A673 (cell line): ENCODE data around the gene IGSF11. TPM values are rescaled to one million over a fixed set of nuclear protein-coding genes. Genes with fewer than 3 reads are reported as not detected.
"Not testable (repeated sequence)": the region's sequence is repeated elsewhere in the genome, so short reads cannot be mapped to it uniquely, and the experiment has no call there.

ENCODE experiments used
- Bru-seq: library from RNA; stranded (reverse); fragments of 400-500 nt; gene quantifications from one replicate; lab custom pipeline; 2021; lab: Mats Ljungman, UMichigan
- BruChase-seq, 2 experiments: library from RNA; stranded (reverse); fragments of 400-500 nt; gene quantifications; one replicate each; lab custom pipeline; 2021; lab: Mats Ljungman, UMichigan
- BruUV-seq: library from RNA; stranded (reverse); fragments of 400-500 nt; replicated peaks from 2 replicates; lab custom pipeline; 2021; lab: Mats Ljungman, UMichigan
- CTCF ChIA-PET: fragments of 300-600 bp; sonication (Branson Sonifier 250); formaldehyde crosslinking; loops from one replicate; lab custom pipeline; 2022; ENCODE audit warnings: antibody characterized with exemption; lab: Charles Lee
- POLR2A ChIA-PET: fragments of 300-600 bp; sonication (Branson Sonifier 250); formaldehyde crosslinking; loops from one replicate; lab custom pipeline; 2022; ENCODE audit warnings: antibody characterized with exemption; ENCODE audit not compliant: low non-redundant PET; lab: Charles Lee
- DNase-seq: peaks from one replicate; pipeline ENCODE4 v3.0.0-alpha.2; 2015; ENCODE audit warnings: low spot score
- H3K27ac ChIP-seq: fragments of 200-600 bp; sonication (generic); 2 replicates; pipeline ENCODE4 v1.5.1; 2016; ENCODE audit warnings: mixed run types, low read depth, mild to moderate bottlenecking, mixed read lengths, antibody characterized with exemption, low read length; ENCODE audit not compliant: poor library complexity, severe bottlenecking
- H3K27me3 ChIP-seq: fragments of 200-600 bp; sonication (generic); replicated peaks from 2 replicates; pipeline ENCODE4 v1.6.1; 2017; ENCODE audit warnings: mixed run types, low read depth, mild to moderate bottlenecking, mixed read lengths, antibody characterized with exemption, low read length; ENCODE audit not compliant: insufficient read depth, poor library complexity
- H3K36me3 ChIP-seq: fragments of 200-600 bp; sonication (generic); 2 replicates; pipeline ENCODE4 v1.6.1; 2016; ENCODE audit warnings: mixed run types, mild to moderate bottlenecking, mixed read lengths, antibody characterized with exemption, low read length; ENCODE audit not compliant: insufficient read depth, poor library complexity, severe bottlenecking
- H3K4me1 ChIP-seq: fragments of 200-600 bp; sonication (generic); 2 replicates; pipeline ENCODE4 v1.6.1; 2017; ENCODE audit warnings: mixed run types, mild to moderate bottlenecking, mixed read lengths, antibody characterized with exemption, low read length; ENCODE audit not compliant: insufficient read depth, poor library complexity, severe bottlenecking
- H3K4me3 ChIP-seq: fragments of 200-600 bp; sonication (generic); 2 replicates; pipeline ENCODE4 v1.5.1; 2016; ENCODE audit warnings: low read depth, mixed run types, mild to moderate bottlenecking, mixed read lengths, low read length; ENCODE audit not compliant: poor library complexity, severe bottlenecking
- H3K9me3 ChIP-seq: fragments of 200-600 bp; sonication (generic); 2 replicates; pipeline ENCODE4 v1.6.1; 2016; ENCODE audit warnings: mixed run types, low read depth, mild to moderate bottlenecking, mixed read lengths, antibody characterized with exemption, low read length; ENCODE audit not compliant: poor library complexity, severe bottlenecking
- CTCF ChIP-seq: fragments of 300-800, 200-600 bp; sonication (generic); conservative IDR thresholded peaks from 2 replicates; pipeline ENCODE4 v1.5.1; 2017; ENCODE audit warnings: low read depth, mild to moderate bottlenecking, antibody characterized with exemption, low read length, moderate library complexity, mixed read lengths
- EZH2 ChIP-seq: fragments of 200-600 bp; sonication (generic); IDR thresholded peaks from 2 replicates; pipeline ENCODE4 v1.6.1; 2017; ENCODE audit warnings: borderline replicate concordance, low read depth, mild to moderate bottlenecking, mixed read lengths, antibody characterized with exemption, low read length; ENCODE audit not compliant: poor library complexity, severe bottlenecking
- intact Hi-C: fragments of 100-400 bp; cut with micrococcal nuclease; formaldehyde crosslinking; loops from one replicate; pipeline ENCODE4 v1.10.0; 2022; ENCODE audit not compliant: unreplicated experiment
- long read RNA-seq: library from polyadenylated mRNA; stranded (forward); transcript quantifications from one replicate; pipeline ENCODE4 v2.0.0, GENCODE V29; 2022
- total RNA-seq: library from RNA; stranded (reverse); gene quantifications from 2 replicates; pipeline ENCODE4 v1.2.3, GENCODE V29; 2021

Gene IGSF11
- not detected in 2 replicates for total RNA-seq
- percentile 16 among the genes with signal in this experiment for Bru-seq, nascent RNA
- percentile 22 among the genes with signal in this experiment for BruChase-seq, experiment 1, labeled RNA remaining after a 2-hour chase
- percentile 23 among the genes with signal in this experiment for BruChase-seq, experiment 2, labeled RNA remaining after a 6-hour chase
- long read RNA-seq, result 0 reads

GRCh38 chr3:119034256-119035013 lies at the start of gene IGSF11:
TSS of gene IGSF11 (minus strand) at chr3:119034846. CDS start at chr3:119034582, 264 bp downstream.
- H3K4me1 ChIP-seq, result no peaks in the 10 kb centered on the region
- H3K4me3 ChIP-seq, result peak within 1 kb of the TSS; percentile 47
- no peaks in the 10 kb centered on the region for H3K9me3 ChIP-seq
- H3K27me3 ChIP-seq, result peaks cover 60% of the 10 kb centered on the region
- TF ChIP-seq CTCF (peak; percentile 42), EZH2 (no peak)
- H3K27ac ChIP-seq, result no peak within 1 kb of the TSS
- intact Hi-C loops, result loop anchor here (2.0 kb wide), 1 partner anchor 152 kb away; no protein-coding TSS in a partner anchor
- POLR2A ChIA-PET, result no interaction called here
- DNase-seq, result peak; percentile 67
- H3K36me3 ChIP-seq, result no peaks in the 10 kb centered on the region
- CTCF ChIA-PET, result interaction anchor here (0.6 to 1.7 kb wide), 2 partner anchors 152 to 378 kb away, joined by 9 read pairs; no protein-coding TSS in a partner anchor
- no TSS peak for BruUV-seq

GRCh38 chr3:119080364-119080763 lies 45.7 kb upstream of the IGSF11 start:
- DNase-seq, result no peak
- no TSS peak for BruUV-seq
- H3K9me3 ChIP-seq, result no peaks in the 10 kb centered on the region
- H3K27ac ChIP-seq, result no peak overlapping the region
- intact Hi-C loops, result no loop called here
- no peaks in the 10 kb centered on the region for H3K36me3 ChIP-seq
- ChIA-PET POLR2A (no interaction called here), CTCF (no interaction called here)
- H3K4me3 ChIP-seq, result no peak overlapping the region
- no peaks in the 10 kb centered on the region for H3K27me3 ChIP-seq
- no peaks in the 10 kb centered on the region for H3K4me1 ChIP-seq
- TF ChIP-seq EZH2 (no peak), CTCF (no peak)

- no peaks in the 10 kb centered on the region for H3K27me3 ChIP-seq
- no peaks in the 10 kb centered on the region for H3K4me1 ChIP-seq
- CTCF ChIA-PET, result no interaction called here
- no TSS peak for BruUV-seq
- no peak overlapping the region for H3K4me3 ChIP-seq
- no peaks in the 10 kb centered on the region for H3K9me3 ChIP-seq
- intact Hi-C loops, result no loop called here
- TF ChIP-seq EZH2, result no peak
- no peak for TF ChIP-seq CTCF
- H3K27ac ChIP-seq, result no peak overlapping the region
- H3K36me3 ChIP-seq, result no peaks in the 10 kb centered on the region
- POLR2A ChIA-PET, result no interaction called here
- DNase-seq, result no peak
Measured at GRCh38 chr3:119073258-119074001, 38.8 kb upstream of the IGSF11 start.

GRCh38 chr3:119072451-119072850 lies 37.8 kb upstream of the IGSF11 start:
- H3K27ac ChIP-seq, CTCF ChIA-PET: not testable (repeated sequence)

More at GRCh38 chr3:119072451-119072850, 37.8 kb upstream of the IGSF11 start:
- H3K27me3 ChIP-seq, H3K4me3 ChIP-seq, H3K4me1 ChIP-seq, DNase-seq, POLR2A ChIA-PET, H3K9me3 ChIP-seq, BruUV-seq, H3K36me3 ChIP-seq, intact Hi-C loops: not testable (repeated sequence)
